GM10248 (cell line): Measurements from ENCODE around the gene RYR1.
A peak's percentile ranks its signal among the peaks of the same experiment; 100 is the strongest.

Experiments
- CTCF ChIA-PET: fragments of 300-600 bp; sonication (Branson Sonifier 250); formaldehyde crosslinking; extraction: SDS; loops from one replicate; lab custom pipeline; 2021; ENCODE audit warnings: antibody characterized with exemption; lab: Yijun Ruan, JAX
- POLR2A ChIA-PET: fragments of 350-650 bp; sonication (Branson Sonifier 250); formaldehyde crosslinking; extraction: SDS; loops from one replicate; lab custom pipeline; 2020; ENCODE audit warnings: antibody characterized with exemption; lab: Yijun Ruan, JAX
- DNase-seq: peaks from one replicate; pipeline ENCODE4 v3.0.0; 2012; ENCODE audit errors: extremely low spot score
- CTCF ChIP-seq: IDR thresholded peaks from 2 replicates; pipeline ENCODE4 v1.5.1; 2012; ENCODE audit warnings: mild to moderate bottlenecking, low read depth; ENCODE audit errors: extremely low read depth, missing control alignments, control extremely low read depth

RYR1 gene

GRCh38 chr19:38399081-38399480, 34.4 kb upstream of the RYR1 start:
- ChIA-PET CTCF (no interaction called here), POLR2A (no interaction called here)
- TF ChIP-seq CTCF = no peak
- DNase-seq = no peak

GRCh38 chr19:38399537-38399936, 34.0 kb upstream of the RYR1 start:
- no peak for DNase-seq
- ChIA-PET CTCF (interaction anchor here (1.3 to 1.4 kb wide), 2 partner anchors 10 to 98 kb away, joined by 4 to 5 read pairs; no protein-coding TSS in a partner anchor), POLR2A (no interaction called here)
- no peak for TF ChIP-seq CTCF

DNA sequence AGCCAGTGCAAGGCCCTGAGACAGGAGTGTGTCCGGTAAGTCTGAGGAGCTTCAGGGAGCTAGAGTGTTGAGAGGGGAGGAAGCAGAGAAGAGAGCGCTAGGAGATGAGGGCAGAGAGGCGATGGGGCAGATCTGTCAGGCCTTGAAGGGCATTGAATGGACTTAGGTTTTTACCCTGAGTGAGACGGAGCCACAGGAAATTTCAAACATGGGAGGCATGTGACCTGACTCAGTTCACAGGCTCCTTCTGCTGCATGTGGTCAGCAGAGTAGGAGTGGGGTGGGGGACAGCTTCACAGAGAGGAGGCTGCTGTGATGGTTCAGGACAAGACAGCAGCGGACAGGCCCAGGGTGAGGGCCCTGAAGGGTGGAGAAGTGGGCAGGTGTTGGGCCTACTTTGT, 33.1 kb upstream of the RYR1 start:
- TF ChIP-seq CTCF = no peak
- POLR2A ChIA-PET = no interaction called here
- DNase-seq = no peak
- CTCF ChIA-PET = interaction anchor here (0.9 to 1.4 kb wide), 3 partner anchors 11 to 530 kb away, joined by 3 to 5 read pairs (median 4); partner anchors contain the start of genes MRPS12 and SARS2

GRCh38 chr19:38401148-38401547, 32.3 kb upstream of the RYR1 start:
- no peak for TF ChIP-seq CTCF
- CTCF ChIA-PET = interaction anchor here (2.9 to 3.2 kb wide), 2 partner anchors 13 to 25 kb away, joined by 29 to 43 read pairs; partner anchors contain the start of genes GGN, RASGRP4 and SPRED3
- DNase-seq = no peak
- POLR2A ChIA-PET = no interaction called here

DNA sequence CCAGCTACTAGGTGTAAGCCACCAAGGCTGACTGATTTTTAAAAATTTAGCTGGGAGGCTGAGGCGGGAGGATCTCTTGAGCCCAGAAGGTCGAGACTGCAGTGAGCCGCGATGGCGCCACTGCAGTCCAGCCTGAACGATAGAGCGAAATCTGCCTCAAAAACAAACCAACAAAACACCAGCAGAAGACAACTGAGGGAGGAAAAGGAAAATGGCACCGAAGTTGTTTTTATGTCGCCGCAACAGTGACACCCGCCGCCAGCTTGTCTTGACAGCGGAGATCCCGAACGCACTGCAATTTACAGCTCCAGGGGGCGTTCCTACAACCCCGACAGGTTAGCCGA, 30.9 kb upstream of the RYR1 start:
- ChIA-PET POLR2A (interaction anchor here (0.6 to 1.9 kb wide), 10 partner anchors 13 to 1038 kb away, joined by 3 to 11 read pairs (median 5); partner anchors contain the start of genes GGN and PSMD8), CTCF (interaction anchor here (0.6 to 3.7 kb wide), 83 partner anchors 9 to 573 kb away, joined by 3 to 43 read pairs (median 4); partner anchors contain the start of genes EIF3K, FBXO17, GGN and MRPS12)
- no peak for DNase-seq
- TF ChIP-seq CTCF = no peak

DNA sequence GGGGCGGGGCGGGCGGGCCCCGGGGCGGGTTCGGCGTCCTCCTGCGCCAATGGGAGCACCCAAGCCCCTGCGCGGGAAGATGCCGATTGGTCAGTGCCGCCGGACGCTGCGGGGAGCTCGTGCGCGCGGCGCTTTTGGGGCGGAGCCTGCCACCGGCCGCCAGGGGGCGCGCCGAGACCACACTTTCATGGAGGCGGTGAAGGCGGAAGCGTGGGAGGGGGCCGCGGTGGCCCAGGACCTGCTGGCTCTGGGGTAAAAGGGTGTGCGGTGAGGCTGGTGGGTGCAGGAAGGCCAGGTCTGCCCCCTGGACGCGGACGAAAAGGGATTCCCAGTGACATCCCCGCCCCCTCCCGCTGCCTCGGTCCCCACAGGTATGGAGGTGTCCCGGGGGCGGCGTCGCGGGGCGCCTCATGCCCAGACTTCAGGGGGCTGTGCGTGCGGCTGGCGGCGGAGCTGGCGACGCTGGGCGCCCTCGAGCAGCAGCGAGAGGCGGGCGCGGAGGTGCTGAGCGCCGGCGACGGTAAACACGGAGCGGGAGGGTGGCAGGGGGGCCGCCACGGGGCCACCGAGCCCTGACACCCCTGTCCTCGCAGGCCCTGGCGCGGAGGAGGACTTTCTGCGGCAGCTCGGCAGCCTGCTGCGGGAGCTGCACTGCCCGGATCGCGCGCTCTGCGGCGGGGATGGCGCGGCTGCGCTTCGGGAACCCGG, 30.4 kb upstream of the RYR1 start, which contains the start of gene FAM98C:
Gene FAM98C (plus strand): TSS at position 127 of the 708 bp plus-strand sequence. CDS start 61 bp downstream, at position 188.
- ChIA-PET CTCF (interaction anchor here (0.6 to 3.7 kb wide), 84 partner anchors 9 to 573 kb away, joined by 3 to 43 read pairs (median 4); partner anchors contain the start of genes EIF3K, FBXO17, GGN and MRPS12), POLR2A (interaction anchor here (0.6 to 1.9 kb wide), 12 partner anchors 13 to 1037 kb away, joined by 3 to 11 read pairs (median 4); partner anchors contain the start of genes GGN and PSMD8)
- peak; percentile 97 for TF ChIP-seq CTCF
- peak; percentile 100 for DNase-seq
